MM.1S (cell line): Measurements from ENCODE around the gene CBFA2T2.

Experiments
- CTCF ChIP-seq: fragments of 300-600 bp; sonication (generic); IDR thresholded peaks from 2 replicates; pipeline ENCODE4 v1.5.1; 2016; ENCODE audit warnings: antibody characterized with exemption, low read length, mixed read lengths
- EZH2phosphoT487 ChIP-seq: fragments of 300-600 bp; sonication (generic); IDR thresholded peaks from 2 replicates; pipeline ENCODE4 v1.6.1; 2018; ENCODE audit warnings: antibody characterized with exemption, low read length

- TF ChIP-seq CTCF = no peak
- TF ChIP-seq EZH2phosphoT487 = no peak
Measured at GRCh38 chr20:33650753-33651561, 161.1 kb downstream of the CBFA2T2 start.
